ENCODE measurements around the gene GOLGA6L6. TPM values are rescaled to one million over a fixed set of nuclear protein-coding genes. Genes with fewer than 3 reads are reported as not detected.
"Not testable (repeated sequence)": the region's sequence is repeated elsewhere in the genome, so short reads cannot be mapped to it uniquely, and the experiment has no call there.

Gene GOLGA6L6
- total and polyA plus RNA-seq, 2 donors (not counting 1 experiment from before 2014, with no cell fraction given), result not detected

GRCh38 chr15:20493035-20493434 lies 48.6 kb downstream of the GOLGA6L6 start:
- ATAC-seq (ENCODE audit: low read depth); H3K9me3 Mint-ChIP-seq (ENCODE audit: insufficient read depth); H3K27ac Mint-ChIP-seq; H3K27ac ChIP-seq (ENCODE audit: low read length in 2 of 2); H3K27me3 ChIP-seq (replicated peaks in 1 of 4; ENCODE audit: control extremely low read depth in 1 of 4, control insufficient read depth in 3 of 4, insufficient read depth in 4 of 4, low read length in 3 of 4); H3K27me3 Mint-ChIP-seq; CTCF ChIA-PET; H3K4me2 ChIP-seq (replicated peaks; ENCODE audit: low read depth, low read length, poor library complexity, severe bottlenecking); H3K4me1 Mint-ChIP-seq; POLR2A ChIA-PET; H3K4me3 Mint-ChIP-seq; H3K9ac ChIP-seq (ENCODE audit: low read length); H3K36me3 ChIP-seq (replicated peaks in 1 of 2; ENCODE audit: control extremely low read depth in 1 of 2, control insufficient read depth in 1 of 2, extremely low read depth in 1 of 2, insufficient read depth in 2 of 2, low read length in 1 of 2); H3K9me3 ChIP-seq (ENCODE audit: control extremely low read depth in 1 of 3, control insufficient read depth in 2 of 3, insufficient read depth in 1 of 3, low read length in 2 of 3); H4K20me1 ChIP-seq (ENCODE audit: control insufficient read depth, insufficient read depth, low read length, poor library complexity, severe bottlenecking); intact Hi-C loops (cut with micrococcal nuclease); H3K4me3 ChIP-seq (ENCODE audit: control extremely low read depth in 1 of 5, extremely low read depth in 1 of 5, insufficient read depth in 1 of 5, low read depth in 2 of 5, low read length in 4 of 5); H3K79me2 ChIP-seq (ENCODE audit: control insufficient read depth, insufficient read depth, low read length); H3K4me1 ChIP-seq (ENCODE audit: control insufficient read depth in 2 of 2, insufficient read depth in 2 of 2, low read length in 2 of 2); H2AFZ ChIP-seq (ENCODE audit: insufficient read depth, low read depth, low read length, poor library complexity, severe bottlenecking); DNase-seq: not testable (repeated sequence)
- no CpG with 5 or more reads among the region's 5 CpGs for WGBS (ENCODE audit: insufficient coverage)

DNA sequence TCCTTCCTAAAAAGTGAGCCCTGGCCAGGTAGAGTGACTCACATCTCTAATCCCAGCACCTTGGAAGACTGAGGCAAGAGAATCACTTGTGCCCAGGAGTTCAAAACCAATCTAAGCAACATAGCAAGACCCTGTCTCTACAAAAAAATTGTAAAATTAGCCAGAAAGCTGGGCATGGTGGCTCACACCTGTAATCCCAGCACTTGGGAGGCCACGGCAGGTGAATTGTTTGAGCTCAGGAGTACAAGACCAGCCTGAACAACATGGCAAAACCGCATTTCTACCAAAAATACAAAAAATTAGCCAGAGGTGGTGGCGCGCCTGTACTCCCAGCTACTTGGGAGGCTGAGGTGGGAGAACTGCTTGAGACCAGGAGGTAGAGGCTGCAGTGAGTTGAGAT lies 49.0 kb downstream of the GOLGA6L6 start:
- H3K4me2 ChIP-seq (replicated peaks; ENCODE audit: low read depth, low read length, poor library complexity, severe bottlenecking); H3K79me2 ChIP-seq (ENCODE audit: control insufficient read depth, insufficient read depth, low read length); H4K20me1 ChIP-seq (ENCODE audit: control insufficient read depth, insufficient read depth, low read length, poor library complexity, severe bottlenecking); DNase-seq; H2AFZ ChIP-seq (ENCODE audit: insufficient read depth, low read depth, low read length, poor library complexity, severe bottlenecking); intact Hi-C loops (cut with micrococcal nuclease); ATAC-seq (ENCODE audit: low read depth); H3K4me3 ChIP-seq (ENCODE audit: control extremely low read depth in 1 of 5, extremely low read depth in 1 of 5, insufficient read depth in 1 of 5, low read depth in 2 of 5, low read length in 4 of 5); H3K27ac ChIP-seq (ENCODE audit: low read length in 2 of 2); H3K27me3 ChIP-seq (replicated peaks in 1 of 4; ENCODE audit: control extremely low read depth in 1 of 4, control insufficient read depth in 3 of 4, insufficient read depth in 4 of 4, low read length in 3 of 4); H3K4me1 Mint-ChIP-seq; H3K4me1 ChIP-seq (ENCODE audit: control insufficient read depth in 2 of 2, insufficient read depth in 2 of 2, low read length in 2 of 2); H3K9ac ChIP-seq (ENCODE audit: low read length); CTCF ChIA-PET; H3K27me3 Mint-ChIP-seq; H3K9me3 ChIP-seq (ENCODE audit: control extremely low read depth in 1 of 3, control insufficient read depth in 2 of 3, insufficient read depth in 1 of 3, low read length in 2 of 3); H3K36me3 ChIP-seq (replicated peaks in 1 of 2; ENCODE audit: control extremely low read depth in 1 of 2, control insufficient read depth in 1 of 2, extremely low read depth in 1 of 2, insufficient read depth in 2 of 2, low read length in 1 of 2); H3K4me3 Mint-ChIP-seq; H3K9me3 Mint-ChIP-seq (ENCODE audit: insufficient read depth); H3K27ac Mint-ChIP-seq; POLR2A ChIA-PET: not testable (repeated sequence)
- no CpG with 5 or more reads among the region's 4 CpGs for WGBS (ENCODE audit: insufficient coverage)

GRCh38 chr15:20489320-20489719 lies 52.3 kb downstream of the GOLGA6L6 start:
- intact Hi-C loops (cut with micrococcal nuclease); H3K9ac ChIP-seq (ENCODE audit: low read length); H3K4me3 ChIP-seq (ENCODE audit: control extremely low read depth in 1 of 5, extremely low read depth in 1 of 5, insufficient read depth in 1 of 5, low read depth in 2 of 5, low read length in 4 of 5); H3K27me3 ChIP-seq (replicated peaks in 1 of 4; ENCODE audit: control extremely low read depth in 1 of 4, control insufficient read depth in 3 of 4, insufficient read depth in 4 of 4, low read length in 3 of 4); H3K27me3 Mint-ChIP-seq; H3K9me3 ChIP-seq (ENCODE audit: control extremely low read depth in 1 of 3, control insufficient read depth in 2 of 3, insufficient read depth in 1 of 3, low read length in 2 of 3); H3K4me2 ChIP-seq (replicated peaks; ENCODE audit: low read depth, low read length, poor library complexity, severe bottlenecking); H3K9me3 Mint-ChIP-seq (ENCODE audit: insufficient read depth); H2AFZ ChIP-seq (ENCODE audit: insufficient read depth, low read depth, low read length, poor library complexity, severe bottlenecking); ATAC-seq (ENCODE audit: low read depth); H3K36me3 ChIP-seq (replicated peaks in 1 of 2; ENCODE audit: control extremely low read depth in 1 of 2, control insufficient read depth in 1 of 2, extremely low read depth in 1 of 2, insufficient read depth in 2 of 2, low read length in 1 of 2); H3K4me1 ChIP-seq (ENCODE audit: control insufficient read depth in 2 of 2, insufficient read depth in 2 of 2, low read length in 2 of 2); H3K27ac ChIP-seq (ENCODE audit: low read length in 2 of 2); H3K79me2 ChIP-seq (ENCODE audit: control insufficient read depth, insufficient read depth, low read length); POLR2A ChIA-PET; H3K4me3 Mint-ChIP-seq; DNase-seq; H3K4me1 Mint-ChIP-seq; H3K27ac Mint-ChIP-seq; CTCF ChIA-PET; H4K20me1 ChIP-seq (ENCODE audit: control insufficient read depth, insufficient read depth, low read length, poor library complexity, severe bottlenecking): not testable (repeated sequence)
- WGBS (ENCODE audit: insufficient coverage), result 93% methylated on average over 3 of the region's 4 CpGs

Small RNA genes within 50 kb of the gene (small RNA-seq; reads per million reads assigned to genes)
- gene RN7SL759P (ENCODE audit: insufficient read length, low read depth, low replicate concordance), result not detected
